ENCODE measurements around the gene PRAMEF9.
"Not testable (repeated sequence)": the region's sequence is repeated elsewhere in the genome, so short reads cannot be mapped to it uniquely, and the experiment has no call there.

PRAMEF9 gene

GRCh38 chr1:13171548-13171947 lies at the start of gene PRAMEF9:
Gene PRAMEF9 (plus strand): TSS chr1:13171848. CDS start chr1:13175281, 3,433 bp downstream.
- not testable (repeated sequence) for DNase-seq

GRCh38 chr1:13155909-13156308 lies 15.7 kb upstream of the PRAMEF9 start, which contains the start of gene PRAMEF26:
Gene PRAMEF26 (minus strand): TSS chr1:13156009. CDS start chr1:13153095, 2,914 bp downstream.
- DNase-seq: not testable (repeated sequence)

- not testable (repeated sequence) for DNase-seq
Measured at GRCh38 chr1:13165531-13165930, 6.1 kb upstream of the PRAMEF9 start, which contains the start of gene HNRNPCL4. Gene HNRNPCL4 (minus strand): TSS chr1:13165631. CDS start chr1:13165467, 164 bp downstream.

GRCh38 chr1:13201309-13201708 lies 29.7 kb downstream of the PRAMEF9 start, which contains the start of gene PRAMEF13:
Gene PRAMEF13 (minus strand): TSS chr1:13201409. CDS start chr1:13199589, 1,820 bp downstream.
- not testable (repeated sequence) for DNase-seq

- not testable (repeated sequence) for DNase-seq
Measured at GRCh38 chr1:13208712-13209111, 37.1 kb downstream of the PRAMEF9 start.

GRCh38 chr1:13216619-13217018 lies 45.0 kb downstream of the PRAMEF9 start:
- not testable (repeated sequence) for DNase-seq

GRCh38 chr1:13219203-13219602 lies 47.6 kb downstream of the PRAMEF9 start:
- not testable (repeated sequence) for DNase-seq

GRCh38 chr1:13222788-13223187 lies 51.1 kb downstream of the PRAMEF9 start:
- not testable (repeated sequence) for DNase-seq

GRCh38 chr1:13224480-13225060 lies 52.9 kb downstream of the PRAMEF9 start:
- no peak for DNase-seq

- DNase-seq: not testable (repeated sequence)
Measured at GRCh38 chr1:13225675-13226204, 54.1 kb downstream of the PRAMEF9 start, which contains the start of gene PRAMEF18. Gene PRAMEF18 (minus strand): TSS chr1:13226154. CDS start chr1:13226106, 48 bp downstream.

GRCh38 chr1:13227271-13228055 lies 55.8 kb downstream of the PRAMEF9 start:
- not testable (repeated sequence) for DNase-seq

- no peak for DNase-seq
Measured at GRCh38 chr1:13228343-13228781, 56.7 kb downstream of the PRAMEF9 start.
